ENCODE measurements around the gene PSPC1.

The PSPC1 gene

GRCh38 chr13:19674898-19675297, 107.8 kb downstream of the PSPC1 start:
- DNase-seq: no peak

- DNase-seq: no peak
Measured at GRCh38 chr13:19673473-19674430, 109.0 kb downstream of the PSPC1 start.

GRCh38 chr13:19672990-19673389, 109.8 kb downstream of the PSPC1 start:
- no peak for DNase-seq

- DNase-seq: no peak
Measured at GRCh38 chr13:19670147-19670546, 112.6 kb downstream of the PSPC1 start.

GRCh38 chr13:19668778-19669177, 114.0 kb downstream of the PSPC1 start:
- no peak for DNase-seq

- DNase-seq: peak in 7 of 56 donors; percentile 3 to 32 (median 7)
Measured at GRCh38 chr13:19665427-19665859, 117.3 kb downstream of the PSPC1 start.

- no peak for DNase-seq
Measured at GRCh38 chr13:19664481-19665230, 118.1 kb downstream of the PSPC1 start.

GRCh38 chr13:19663416-19663979, 119.2 kb downstream of the PSPC1 start:
- DNase-seq: no peak

- no peak for DNase-seq
Measured at GRCh38 chr13:19661561-19661960, 121.2 kb downstream of the PSPC1 start.

- no peak for DNase-seq
Measured at GRCh38 chr13:19661126-19661525, 121.6 kb downstream of the PSPC1 start.

GRCh38 chr13:19658831-19659230, 123.9 kb downstream of the PSPC1 start:
- no peak for DNase-seq

GRCh38 chr13:19657872-19658591, 124.7 kb downstream of the PSPC1 start:
- no peak for DNase-seq

Measured in nucleus accumbens (tissue), 56 donors.